ENCODE results near the gene RET.

The RET gene

DNA sequence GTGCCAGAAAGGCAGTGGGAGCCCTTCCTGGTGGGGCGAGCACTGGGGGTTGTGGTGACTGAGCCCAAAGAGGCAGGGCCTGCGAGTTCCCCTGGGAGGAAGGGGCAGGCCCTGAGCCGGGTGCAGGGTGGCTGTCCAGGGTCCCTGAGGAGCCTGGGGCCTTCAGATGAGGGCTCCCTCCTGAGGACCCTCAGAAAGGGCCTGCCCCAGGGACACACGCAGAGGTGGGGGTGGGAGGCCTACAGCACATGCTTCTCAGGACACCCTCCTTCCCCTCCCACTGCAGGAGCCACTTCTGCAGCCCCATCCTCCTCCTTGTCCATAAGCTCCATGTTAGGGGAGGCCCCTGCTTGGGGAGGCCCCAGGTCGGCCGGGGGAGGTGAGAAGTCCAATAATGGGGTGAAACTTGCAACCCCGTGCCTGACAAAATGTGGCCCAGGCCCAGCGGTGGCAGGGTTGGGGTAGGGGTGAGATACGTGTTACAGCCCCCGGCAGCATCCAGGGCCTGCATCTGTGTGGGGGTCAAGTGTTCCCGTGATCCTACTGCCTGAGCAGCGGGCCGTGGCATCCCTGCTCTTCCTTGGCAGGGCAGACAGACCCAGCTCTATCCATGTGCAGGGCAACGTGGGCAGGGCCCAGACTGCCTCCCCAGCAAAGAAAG, 31.8 kb upstream of the RET start:
- DNase-seq = no peak

GRCh38 chr10:43045631-43046287, 31.1 kb upstream of the RET start:
- no peak for DNase-seq

GRCh38 chr10:43046288-43046991, 30.4 kb upstream of the RET start:
- DNase-seq = no peak

GRCh38 chr10:43047288-43047970, 29.4 kb upstream of the RET start:
- no peak for DNase-seq

GRCh38 chr10:43048301-43049051, 28.4 kb upstream of the RET start:
- no peak for DNase-seq

DNA sequence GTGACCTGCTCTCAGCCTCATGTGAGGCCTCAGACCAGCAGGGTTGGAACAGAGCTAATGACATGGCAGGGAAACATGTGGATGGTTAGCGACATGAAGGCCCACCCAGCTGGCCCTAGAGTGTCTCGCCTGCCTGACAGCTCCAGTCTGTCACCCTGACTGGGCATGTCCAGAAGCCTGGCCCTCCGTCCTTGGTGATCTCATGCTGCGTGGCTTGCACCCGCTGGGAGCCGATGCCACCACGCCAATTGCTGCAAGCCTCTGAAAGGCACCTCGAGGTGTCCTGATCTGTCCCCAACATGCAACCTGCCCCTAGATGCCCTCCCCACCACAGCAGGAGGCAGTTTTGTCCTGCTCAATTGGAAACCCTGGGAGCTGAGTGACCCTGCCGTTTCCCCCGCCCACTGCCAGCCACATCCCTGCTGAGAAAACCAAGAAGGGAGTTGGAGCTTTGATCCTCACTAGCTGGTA, 27.8 kb upstream of the RET start:
- no peak for DNase-seq

- no peak for DNase-seq
Observed at GRCh38 chr10:43050011-43050410, 26.9 kb upstream of the RET start.

GRCh38 chr10:43053825-43054224, 23.0 kb upstream of the RET start:
- DNase-seq = no peak

GRCh38 chr10:43054593-43054992, 22.3 kb upstream of the RET start:
- no peak for DNase-seq

DNA sequence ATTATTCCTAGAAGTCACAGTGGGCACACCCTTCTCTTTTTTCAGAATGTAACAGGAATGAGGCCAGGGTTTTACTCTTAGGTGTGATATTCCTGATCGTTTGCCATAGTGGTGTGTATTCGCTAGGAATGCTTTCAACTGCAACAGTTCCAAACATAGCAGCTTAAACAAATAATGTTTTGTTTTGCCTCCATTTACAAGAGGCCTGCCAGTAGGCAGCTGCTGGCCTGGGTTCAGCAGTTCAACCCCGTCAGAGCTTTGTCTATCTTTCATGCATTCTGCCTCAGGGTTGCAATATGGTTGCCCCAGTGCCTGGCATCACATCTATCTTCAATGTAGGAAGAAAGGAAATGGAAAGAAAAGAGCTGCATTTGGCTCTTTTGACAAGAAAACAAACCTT, 21.7 kb upstream of the RET start:
- DNase-seq = no peak

DNA sequence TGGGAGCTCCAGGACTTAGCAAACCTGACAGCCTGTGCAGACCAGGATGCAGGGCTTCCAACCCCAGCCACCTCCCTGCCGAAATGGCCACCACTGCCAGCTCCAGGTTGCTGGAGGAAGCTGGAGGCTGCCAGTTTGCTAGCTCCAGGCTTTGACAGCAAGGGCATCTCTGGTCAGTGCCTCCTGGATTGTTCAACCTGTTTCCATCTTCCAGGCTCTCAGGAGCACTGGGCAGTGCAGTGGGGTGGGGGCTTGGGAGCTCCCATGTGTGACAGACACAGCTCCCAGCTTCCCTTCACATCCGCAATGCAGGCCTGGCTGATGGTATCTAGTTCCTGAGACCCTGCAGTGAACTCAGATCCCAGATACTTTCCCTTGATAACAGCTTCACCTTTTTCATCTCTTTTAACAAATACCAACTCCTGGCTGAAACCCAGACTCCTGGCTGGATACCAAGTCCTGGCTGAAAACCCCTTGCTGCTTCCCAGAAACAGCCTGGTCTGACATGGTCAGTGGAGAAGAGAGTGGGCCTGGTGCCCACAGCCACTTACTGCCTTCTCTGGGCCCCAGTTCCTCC, 20.8 kb upstream of the RET start:
- no peak for DNase-seq

- no peak for DNase-seq
Observed at GRCh38 chr10:43056568-43057011, 20.3 kb upstream of the RET start.

DNA sequence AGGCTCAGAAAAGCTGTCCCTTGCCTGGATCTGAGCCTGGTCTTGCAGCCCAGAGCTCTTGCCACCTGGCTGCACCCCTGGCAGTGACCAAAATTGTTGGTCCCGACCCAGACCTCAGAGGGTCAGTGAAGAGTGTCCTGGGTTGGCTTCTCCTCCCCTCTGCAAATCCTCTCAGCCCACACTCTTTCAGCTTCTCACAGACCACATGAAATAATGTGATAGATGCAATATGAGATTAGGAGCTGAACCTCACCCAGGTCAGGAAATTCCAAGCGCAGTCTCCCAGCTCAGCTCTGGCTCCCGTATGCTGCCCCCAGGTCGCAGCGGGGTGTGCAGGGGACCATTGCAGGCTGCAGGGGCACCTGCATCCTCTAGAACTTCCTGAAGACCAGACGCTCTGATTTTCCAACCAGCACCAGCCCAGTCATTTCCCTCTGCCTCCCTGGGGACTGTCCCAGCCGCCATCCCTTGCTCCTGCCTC, 19.6 kb upstream of the RET start:
- DNase-seq = no peak

GRCh38 chr10:43057831-43058340, 19.0 kb upstream of the RET start:
- DNase-seq = no peak

DNA sequence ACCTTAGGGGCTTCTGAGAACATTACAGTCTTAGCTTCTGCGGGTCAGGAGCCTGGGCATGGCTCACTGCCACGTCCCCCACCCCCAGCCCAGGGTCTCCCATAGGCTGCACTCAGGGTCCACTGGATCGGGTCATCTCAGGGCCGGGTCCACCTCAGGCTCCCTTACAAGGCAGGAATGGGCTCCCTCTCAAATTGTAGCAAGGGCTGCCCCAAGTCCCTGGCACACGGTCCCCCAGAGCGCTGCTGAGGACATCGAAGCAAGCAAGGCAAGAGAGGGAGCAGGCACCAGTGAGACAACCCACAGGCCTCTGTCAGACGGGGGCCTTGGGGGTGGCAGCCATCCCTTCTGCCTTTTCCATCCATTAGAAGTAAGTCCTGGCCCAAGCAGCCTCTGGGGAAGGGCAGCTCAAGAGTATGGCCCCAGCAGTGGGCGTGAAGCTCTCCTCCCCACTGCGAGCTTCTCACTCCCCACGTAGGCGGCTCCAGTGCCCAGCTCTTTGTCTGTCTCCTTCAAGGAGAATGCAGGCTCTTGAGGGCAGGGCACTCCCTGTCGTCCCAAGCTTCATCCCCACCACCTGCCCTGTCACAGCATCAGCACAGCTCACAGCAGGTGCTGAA, 18.0 kb upstream of the RET start:
- no peak for DNase-seq

- DNase-seq = no peak
Observed at GRCh38 chr10:43059336-43059720, 17.5 kb upstream of the RET start.

DNA sequence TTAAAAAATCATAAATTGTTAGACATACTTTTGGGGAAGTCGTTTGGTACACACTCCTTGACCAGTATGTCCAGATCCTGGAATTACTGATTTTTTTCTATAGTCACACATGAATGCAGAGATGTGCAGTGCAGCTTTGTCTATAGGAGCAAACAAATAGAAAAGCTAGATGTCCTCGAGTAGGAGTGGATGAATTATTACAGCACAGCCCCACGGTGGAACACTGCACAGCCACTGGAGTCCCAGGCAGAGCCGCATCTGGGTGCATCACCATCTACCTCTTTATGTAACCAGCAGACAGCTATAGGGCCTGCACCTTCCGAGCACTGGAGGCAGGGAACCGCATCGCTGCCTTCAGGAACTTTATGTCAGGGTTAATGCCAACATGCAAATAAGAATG, 17.0 kb upstream of the RET start:
- no peak for DNase-seq

- DNase-seq = no peak
Observed at GRCh38 chr10:43060291-43060690, 16.6 kb upstream of the RET start.

DNA sequence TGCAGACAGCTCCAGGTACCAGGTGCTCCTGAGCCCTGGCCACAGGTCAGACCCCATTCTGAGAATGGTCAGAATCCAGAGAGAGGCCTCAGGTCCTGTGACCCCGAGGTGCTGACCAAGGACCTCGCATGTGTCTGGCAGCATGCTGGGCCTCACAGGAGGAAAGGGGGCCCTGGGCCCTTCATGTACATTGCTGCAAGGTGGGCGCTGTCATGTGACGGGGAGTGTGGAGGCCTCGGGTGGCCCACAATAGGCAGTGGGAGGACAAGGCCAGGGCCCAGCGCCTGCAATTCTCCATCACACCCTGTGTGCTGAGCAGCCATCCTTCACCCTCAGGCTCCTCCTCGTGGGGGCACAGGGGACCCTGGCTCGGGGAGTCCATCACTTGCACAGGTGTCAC, 15.5 kb upstream of the RET start:
- DNase-seq = no peak

- no peak for DNase-seq
Observed at GRCh38 chr10:43061760-43062159, 15.1 kb upstream of the RET start.

GRCh38 chr10:43062402-43063160, 14.3 kb upstream of the RET start:
- no peak for DNase-seq
